Stimulated activated CD8-positive, alpha-beta memory T cell treated with anti-CD3 and anti-CD28 coated beads, Interleukin-7, amount 100 ng/mL, for 4 hours (primary cell): ENCODE data around the gene RAB9A.

Experiments
- DNase-seq, 2 donors: peaks; one replicate each; pipeline ENCODE4 v3.0.0-alpha.2; 2020; ENCODE audit warnings: low read depth in 2 of 2

RAB9A gene

GRCh38 chrX:13747836-13748235 is 58.9 kb downstream of the RAB9A start:
- no peak for DNase-seq

DNA sequence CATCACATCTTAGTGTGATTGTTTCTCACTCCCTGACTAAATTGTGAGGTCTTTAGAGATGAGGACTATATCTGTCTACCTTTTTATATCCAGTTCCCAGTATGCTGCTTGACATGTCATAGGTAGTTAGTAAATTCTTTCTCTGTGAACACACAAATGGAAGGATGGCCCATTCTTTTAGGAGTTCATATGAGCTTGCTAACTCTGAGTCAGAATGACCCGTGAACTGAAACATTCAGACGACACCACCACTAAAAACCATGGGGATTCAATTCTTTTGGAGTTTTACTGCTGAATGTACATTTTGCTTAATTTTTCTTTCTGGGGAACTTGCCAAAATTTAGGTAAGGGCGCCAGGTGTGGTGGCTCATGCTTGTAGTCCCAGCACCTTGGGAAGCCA is 59.6 kb downstream of the RAB9A start:
- no peak for DNase-seq

DNA sequence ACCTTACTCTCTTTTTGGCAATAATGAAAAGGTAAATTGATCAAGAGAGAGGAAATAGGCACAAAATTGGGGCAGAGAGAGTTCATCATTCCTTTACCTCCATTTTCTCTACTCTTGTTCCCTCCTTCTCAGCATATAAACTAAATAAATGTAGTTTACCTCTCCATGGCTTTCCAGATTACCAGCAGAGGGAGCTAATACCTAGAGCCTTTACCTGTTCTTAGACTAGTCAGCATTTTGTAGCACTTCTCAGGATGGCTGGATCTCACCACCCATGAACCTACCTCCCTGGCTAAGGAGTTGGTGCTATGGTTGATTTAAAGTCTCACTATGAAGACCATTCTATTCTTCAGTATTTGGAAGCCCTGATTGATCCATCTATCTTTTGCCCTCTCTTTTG is 61.3 kb downstream of the RAB9A start:
- DNase-seq, result no peak

DNA sequence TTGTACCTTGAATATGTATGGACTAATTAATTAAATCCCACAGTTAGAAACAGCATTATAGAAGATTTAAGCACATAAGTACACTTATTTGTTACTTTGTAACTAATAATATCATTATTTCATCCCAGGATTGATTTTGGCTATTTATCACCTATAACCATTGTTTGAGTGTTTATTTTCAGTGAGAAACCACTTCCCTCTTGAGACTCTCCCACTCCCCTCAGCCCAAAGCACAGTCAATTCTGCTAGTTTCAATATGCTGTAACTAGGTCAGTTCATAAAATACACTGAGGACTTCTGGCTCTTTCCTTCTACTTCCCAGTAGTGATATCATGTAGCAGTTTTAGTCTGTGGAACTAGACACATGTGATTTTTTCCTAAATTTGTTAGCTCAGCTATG is 61.9 kb downstream of the RAB9A start:
- DNase-seq, result no peak

GRCh38 chrX:13752141-13752540 is 63.2 kb downstream of the RAB9A start:
- no peak for DNase-seq

DNA sequence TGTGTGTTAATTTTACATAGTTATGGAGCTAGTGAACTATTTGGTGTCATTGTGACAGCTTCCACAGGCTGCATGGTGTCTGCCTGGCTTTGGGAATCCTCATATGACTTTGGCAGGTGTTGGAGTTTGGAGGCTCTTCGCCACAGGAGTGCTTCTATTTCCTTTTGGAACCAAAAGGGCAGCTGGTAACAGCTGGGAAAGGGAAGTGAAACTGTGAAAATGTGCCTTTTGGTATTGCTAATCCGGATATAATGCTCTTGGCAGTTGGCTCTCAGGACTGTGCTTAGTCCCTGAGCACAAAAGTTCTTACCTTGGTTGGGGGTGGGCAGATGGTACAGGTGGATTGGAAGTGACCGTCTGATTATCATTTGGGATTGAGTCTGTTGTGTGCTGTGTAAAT is 63.7 kb downstream of the RAB9A start:
- DNase-seq, result no peak

- DNase-seq, result no peak
Measured at GRCh38 chrX:13754765-13755164, 65.8 kb downstream of the RAB9A start.

DNA sequence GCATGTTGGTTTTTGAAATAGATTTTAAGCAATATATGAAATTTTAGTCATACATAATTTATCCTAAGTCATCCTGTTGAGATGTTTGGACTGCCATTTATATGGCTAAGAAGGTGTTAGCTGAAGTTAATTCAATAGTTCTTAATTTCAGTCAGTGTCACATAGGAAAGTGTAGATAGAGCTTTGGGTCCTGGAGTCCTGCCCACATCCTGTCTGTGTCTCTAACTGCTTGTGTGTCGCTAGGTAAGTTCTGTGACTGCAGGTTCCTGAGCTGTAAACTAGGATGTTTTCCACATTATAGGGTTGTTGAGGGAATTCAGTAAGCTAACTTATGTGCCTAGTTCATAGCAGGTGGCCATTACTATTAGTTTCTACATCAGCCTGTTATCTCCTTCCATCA is 66.3 kb downstream of the RAB9A start:
- no peak for DNase-seq

DNA sequence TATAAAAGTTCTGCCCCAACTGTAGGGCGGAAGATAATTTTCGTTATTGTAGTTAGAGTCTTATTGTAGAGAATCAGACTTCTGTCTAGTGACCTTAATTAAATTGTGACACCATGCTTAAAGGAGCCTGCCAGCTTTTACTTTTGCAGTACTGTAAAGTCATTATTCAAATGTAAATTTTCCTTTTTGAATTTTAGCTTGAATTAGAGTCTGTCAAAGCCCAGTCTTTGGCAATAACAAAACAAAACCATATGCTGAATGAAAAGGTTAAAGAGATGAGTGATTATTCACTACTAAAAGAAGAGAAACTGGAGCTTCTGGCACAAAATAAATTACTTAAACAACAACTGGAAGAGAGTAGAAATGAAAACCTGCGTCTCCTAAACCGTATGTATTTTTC is 67.5 kb downstream of the RAB9A start:
- DNase-seq, result no peak

DNA sequence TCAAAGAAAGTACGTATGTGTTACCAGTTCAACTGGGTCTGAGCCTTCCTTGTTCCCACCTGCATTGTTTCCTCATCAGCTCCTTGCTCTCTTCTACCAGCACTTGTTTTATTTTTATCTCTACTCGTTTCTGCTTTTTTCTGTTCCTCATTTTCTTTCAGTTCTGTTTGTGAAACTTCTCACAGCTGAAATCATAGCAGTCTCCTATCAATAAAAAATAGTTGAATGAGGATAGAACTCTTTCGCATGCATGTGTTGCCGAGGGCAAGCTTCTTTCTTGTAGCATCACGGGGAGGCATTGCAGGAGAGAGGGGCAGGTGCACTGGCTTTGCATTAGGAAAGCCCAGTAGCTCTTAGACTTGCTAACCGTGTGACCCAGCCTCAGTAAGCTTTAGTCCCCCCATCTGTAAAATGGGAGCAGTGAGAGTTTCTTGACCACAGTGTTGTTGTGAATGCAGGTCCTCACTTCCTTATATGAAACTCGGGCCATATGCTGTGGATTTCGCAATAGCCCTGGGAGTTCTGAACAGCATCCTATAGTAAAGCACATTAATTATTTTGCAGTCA is 70.3 kb downstream of the RAB9A start:
- no peak for DNase-seq
